GM12801 (cell line): ENCODE results near the gene SNAPC2.

Experiments used
- TF ChIP-seq, protein P1 (sequence below): IDR thresholded peaks from one replicate; pipeline ENCODE4 v1.5.1; 2011; ENCODE audit warnings: control low read depth; ENCODE audit not compliant: insufficient read length; ENCODE audit errors: extremely low read depth

SNAPC2 gene

DNA sequence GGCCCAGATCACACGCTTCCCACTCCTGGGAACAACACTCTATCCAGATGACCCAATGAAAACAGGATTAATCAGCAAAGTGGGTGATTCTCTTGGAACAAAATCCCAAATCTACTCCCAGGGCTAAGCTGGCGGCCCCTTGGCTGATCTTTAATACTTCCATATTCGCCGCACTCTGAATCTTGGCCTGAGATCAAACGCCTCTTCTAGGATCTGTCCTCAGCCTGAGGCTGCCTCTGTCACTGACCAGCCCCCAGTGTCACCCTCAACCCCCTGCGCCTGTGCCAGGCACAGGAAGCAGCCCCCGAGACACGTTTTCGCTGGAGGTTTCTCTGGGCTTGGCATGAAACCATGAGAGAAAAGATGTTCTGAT lies 8.2 kb downstream of the SNAPC2 start:
- TF ChIP-seq, protein P1, sequence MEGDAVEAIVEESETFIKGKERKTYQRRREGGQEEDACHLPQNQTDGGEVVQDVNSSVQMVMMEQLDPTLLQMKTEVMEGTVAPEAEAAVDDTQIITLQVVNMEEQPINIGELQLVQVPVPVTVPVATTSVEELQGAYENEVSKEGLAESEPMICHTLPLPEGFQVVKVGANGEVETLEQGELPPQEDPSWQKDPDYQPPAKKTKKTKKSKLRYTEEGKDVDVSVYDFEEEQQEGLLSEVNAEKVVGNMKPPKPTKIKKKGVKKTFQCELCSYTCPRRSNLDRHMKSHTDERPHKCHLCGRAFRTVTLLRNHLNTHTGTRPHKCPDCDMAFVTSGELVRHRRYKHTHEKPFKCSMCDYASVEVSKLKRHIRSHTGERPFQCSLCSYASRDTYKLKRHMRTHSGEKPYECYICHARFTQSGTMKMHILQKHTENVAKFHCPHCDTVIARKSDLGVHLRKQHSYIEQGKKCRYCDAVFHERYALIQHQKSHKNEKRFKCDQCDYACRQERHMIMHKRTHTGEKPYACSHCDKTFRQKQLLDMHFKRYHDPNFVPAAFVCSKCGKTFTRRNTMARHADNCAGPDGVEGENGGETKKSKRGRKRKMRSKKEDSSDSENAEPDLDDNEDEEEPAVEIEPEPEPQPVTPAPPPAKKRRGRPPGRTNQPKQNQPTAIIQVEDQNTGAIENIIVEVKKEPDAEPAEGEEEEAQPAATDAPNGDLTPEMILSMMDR: no peak

DNA sequence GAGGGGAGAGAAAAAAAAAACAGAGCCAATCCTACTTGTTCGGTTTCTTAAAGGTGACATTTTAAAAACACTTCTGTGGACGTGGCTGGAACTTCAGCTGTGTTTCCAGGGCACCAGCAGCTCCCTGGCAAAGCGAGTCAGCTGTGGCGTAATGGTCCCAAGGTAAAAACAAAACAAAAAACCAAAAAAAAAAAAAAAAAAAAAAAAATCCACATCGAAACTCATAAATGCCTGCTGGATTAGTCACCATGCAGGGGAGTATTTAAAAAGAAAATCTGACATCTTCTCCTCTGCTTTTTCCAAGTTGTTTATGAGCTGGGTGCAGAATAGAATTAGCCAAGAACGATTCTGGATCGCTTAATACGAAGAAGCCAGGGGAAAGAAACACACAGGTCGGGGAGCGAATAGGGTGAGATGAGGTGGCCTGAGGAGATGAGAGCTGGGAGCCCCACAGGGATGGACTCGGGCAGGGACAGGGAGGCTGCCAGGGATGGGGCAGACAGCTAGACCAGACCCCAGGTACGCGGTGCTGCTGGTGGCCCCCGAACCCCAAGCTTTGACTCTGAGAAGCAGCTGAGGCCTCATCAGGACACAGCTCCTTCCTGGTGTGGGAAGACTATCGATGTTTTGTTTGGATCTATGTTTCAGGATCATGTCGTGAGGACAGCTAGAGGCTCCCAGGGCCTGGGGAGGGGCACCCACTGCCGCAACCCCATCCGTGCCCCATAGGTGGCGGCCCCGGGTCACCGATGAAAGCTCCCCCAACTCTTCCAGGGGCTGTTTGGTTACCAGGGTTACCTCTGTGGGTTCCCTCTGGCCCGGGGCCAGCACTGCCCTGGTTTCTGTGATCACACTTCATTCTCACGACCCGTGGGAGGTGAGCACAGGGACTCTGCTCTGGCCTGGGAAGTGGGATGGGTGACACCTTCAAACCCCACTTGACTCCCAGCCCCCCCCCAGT lies 8.9 kb downstream of the SNAPC2 start:
- TF ChIP-seq, protein P1: no peak

DNA sequence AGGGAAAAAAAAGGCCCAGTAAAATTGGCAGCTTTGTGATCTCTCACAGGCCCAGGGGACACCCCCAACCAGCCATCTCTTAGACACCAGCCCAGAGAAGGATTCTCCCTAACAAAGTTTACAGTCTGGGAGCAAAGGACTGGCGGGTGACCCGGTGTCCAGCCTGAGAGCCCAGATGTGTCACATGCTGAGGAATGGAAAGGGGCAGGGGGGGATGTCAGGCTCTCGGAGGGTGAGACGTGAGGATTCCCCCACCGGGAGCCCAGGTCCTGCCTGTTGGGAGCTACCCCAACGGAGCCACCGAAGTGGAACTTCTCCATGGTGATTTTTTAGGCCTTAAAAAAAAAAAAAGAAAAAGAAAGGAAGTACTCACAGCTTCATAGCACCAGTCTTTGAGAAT lies 10.6 kb downstream of the SNAPC2 start:
- TF ChIP-seq, protein P1: no peak

DNA sequence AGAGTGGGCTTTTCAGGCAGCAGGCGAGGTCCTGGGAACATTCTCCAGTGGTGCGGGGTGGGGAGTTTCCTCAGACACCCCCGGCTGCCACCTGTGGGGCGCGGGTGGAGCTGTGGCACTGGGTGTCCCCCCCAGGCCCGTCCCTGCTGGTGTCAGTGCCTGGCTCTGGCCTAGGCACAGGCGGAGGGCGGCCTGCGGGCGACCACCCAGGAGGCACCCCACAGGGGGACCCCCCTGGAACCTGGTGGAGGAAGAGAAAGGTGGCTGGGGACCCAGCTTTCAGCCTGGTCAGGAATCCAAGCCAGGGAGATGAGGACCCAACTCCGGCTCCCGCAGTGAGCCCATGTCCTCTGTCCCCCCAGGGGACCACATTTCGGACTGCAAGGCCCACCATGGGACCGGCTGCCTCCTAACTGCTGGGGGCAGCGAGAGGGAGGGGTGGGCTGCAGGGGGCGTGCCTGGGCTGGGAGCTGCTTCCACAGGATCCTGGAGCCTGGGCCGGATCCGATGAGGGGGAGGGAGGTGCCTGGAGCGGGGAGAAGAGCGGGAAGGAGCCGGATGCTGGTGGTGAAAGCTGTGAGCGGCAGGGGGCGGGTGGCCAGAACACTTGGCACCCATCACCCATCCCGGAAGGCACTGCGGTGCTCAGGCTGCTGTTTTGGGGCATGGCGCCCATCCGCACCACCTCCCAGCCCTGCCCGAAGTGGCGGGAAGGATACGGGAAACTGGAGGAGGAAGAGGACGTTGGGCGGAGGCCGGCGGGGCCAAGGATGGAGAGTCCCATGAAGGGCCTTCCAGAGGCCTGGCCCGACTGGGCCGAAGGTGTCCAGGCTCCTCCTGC lies 11.3 kb downstream of the SNAPC2 start:
- TF ChIP-seq, protein P1: no peak

DNA sequence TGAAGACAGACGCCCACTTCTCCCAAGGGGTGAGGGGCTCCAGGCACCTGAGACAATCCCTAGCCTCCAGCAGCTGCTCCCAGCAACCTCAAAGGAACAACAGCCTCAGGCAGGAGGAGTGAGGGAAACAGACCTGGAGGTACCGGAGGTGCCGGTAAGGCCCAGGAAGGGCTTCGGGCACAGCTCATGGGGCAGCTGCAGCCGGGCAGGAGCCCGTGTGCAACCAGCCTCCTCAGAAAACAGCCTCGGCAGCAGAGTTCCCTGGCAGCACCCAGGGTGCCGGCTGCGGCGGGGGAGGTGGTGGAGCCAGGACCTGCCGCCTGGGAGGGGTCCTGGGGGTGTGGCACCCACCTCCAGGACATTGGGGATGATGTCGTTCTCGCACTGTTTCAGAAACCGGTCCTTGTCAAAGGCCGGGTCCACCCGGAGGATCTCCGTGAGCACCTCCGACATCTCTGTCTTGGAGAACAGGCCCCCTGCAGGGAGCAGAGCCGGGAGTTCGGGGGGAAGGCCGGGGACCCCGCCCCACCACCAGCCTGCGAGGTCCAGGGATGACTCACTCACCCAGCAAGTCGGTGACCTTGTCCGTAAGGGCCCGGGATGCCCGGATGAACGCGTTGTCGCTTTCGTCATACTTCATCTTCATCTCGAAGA lies 12.3 kb downstream of the SNAPC2 start:
- TF ChIP-seq, protein P1: no peak

DNA sequence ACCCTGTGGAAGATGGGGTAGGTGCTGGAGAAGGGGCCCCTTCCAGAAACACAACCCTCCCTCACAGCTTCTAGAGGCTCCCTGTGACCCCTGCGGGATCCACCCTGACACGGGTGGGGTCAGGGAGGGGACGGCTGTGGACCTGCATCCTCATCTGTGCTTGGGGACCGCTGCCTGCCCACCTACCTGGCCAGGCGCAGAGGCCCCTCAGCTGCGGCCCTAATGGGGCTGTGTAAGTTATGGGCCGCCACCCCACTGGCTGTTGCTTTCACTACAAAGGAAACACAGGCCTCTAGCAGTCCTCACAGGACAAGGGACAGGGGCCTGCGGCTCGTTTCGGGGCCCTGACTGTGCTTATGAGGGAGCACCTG lies 12.8 kb downstream of the SNAPC2 start:
- TF ChIP-seq, protein P1: no peak

DNA sequence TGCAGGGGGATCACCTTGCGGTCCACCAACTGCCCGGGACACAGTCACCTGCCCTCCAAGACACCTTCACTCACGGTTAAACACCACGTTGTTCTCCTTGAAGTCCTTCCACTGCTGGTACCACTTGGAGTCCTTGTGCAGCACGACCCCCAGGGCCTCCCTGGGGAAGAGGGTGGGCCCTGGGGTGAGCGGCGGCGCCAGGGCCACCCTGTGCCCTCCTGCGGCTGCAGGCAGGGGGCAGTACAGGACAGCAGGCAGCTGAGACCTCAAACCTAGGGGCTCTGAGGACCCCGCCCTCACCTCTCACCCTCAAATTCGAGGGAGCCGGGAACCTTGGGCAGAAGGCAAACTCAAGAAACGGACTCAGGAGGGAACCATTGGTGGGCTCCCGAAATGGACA lies 13.3 kb downstream of the SNAPC2 start:
- TF ChIP-seq, protein P1: no peak
